ENCODE data around the gene FAM168A.

FAM168A gene

GRCh38 chr11:73393479-73394415 lies 204.2 kb downstream of the FAM168A start:
- Histone ChIP-seq H3K4me3 (ENCODE audit: insufficient read length, low read depth) (no peak overlapping the region), H3K4me1 (ENCODE audit: insufficient read depth, insufficient read length) (peaks cover 10% of the 10 kb centered on the region), H3K27me3 (ENCODE audit: insufficient read depth, insufficient read length) (no peaks in the 10 kb centered on the region), H3K9me3 (ENCODE audit: insufficient read depth, low read length) (no peaks in the 10 kb centered on the region), H3K36me3 (ENCODE audit: insufficient read depth, insufficient read length, low read length) (peaks cover 89% of the 10 kb centered on the region), H3K9ac (ENCODE audit: insufficient read length, low read depth) (peak overlapping the region; percentile 39)
- DNase-seq (ENCODE audit: low read depth, low spot score) = peak; percentile 71
- no peak for TF ChIP-seq YY1 (IDR thresholded peaks at IDR 0.05; ENCODE audit: insufficient read depth, insufficient read length)
- TF ChIP-seq ZNF274 (IDR thresholded peaks at IDR 0.05; ENCODE audit: low read depth, low read length) = no peak
- no peak for TF ChIP-seq SUZ12 (IDR thresholded peaks at IDR 0.05; ENCODE audit: extremely low read depth, insufficient read depth, insufficient read length)

DNA sequence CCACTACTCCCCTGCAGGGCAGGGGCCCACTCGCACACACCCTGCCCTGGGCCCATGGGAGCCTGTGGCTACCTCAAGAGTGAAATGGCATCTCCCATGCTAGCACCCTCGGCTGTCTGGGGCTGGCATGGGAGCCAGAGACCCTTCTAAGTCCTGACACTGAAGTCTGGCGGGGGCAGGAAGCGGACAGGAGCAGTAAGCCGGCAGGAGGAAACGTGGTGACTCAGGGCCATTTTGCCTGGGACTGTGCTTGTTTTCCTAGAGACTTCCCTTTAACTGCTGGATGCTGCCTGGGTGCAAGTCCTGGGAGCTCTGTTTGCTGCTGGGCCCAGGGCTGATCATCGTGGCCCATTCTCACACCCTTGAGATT lies 204.9 kb downstream of the FAM168A start:
- H3K9ac ChIP-seq (ENCODE audit: insufficient read length, low read depth) = no peak overlapping the region
- DNase-seq (ENCODE audit: low read depth, low spot score) = no peak
- peaks cover 89% of the 10 kb centered on the region for H3K36me3 ChIP-seq (ENCODE audit: insufficient read depth, insufficient read length, low read length)
- peaks cover 5% of the 10 kb centered on the region for H3K4me1 ChIP-seq (ENCODE audit: insufficient read depth, insufficient read length)
- no peak for TF ChIP-seq ZNF274 (IDR thresholded peaks at IDR 0.05; ENCODE audit: low read depth, low read length)
- TF ChIP-seq SUZ12 (IDR thresholded peaks at IDR 0.05; ENCODE audit: extremely low read depth, insufficient read depth, insufficient read length) = no peak
- TF ChIP-seq YY1 (IDR thresholded peaks at IDR 0.05; ENCODE audit: insufficient read depth, insufficient read length) = no peak
- H3K27me3 ChIP-seq (ENCODE audit: insufficient read depth, insufficient read length) = no peaks in the 10 kb centered on the region
- H3K9me3 ChIP-seq (ENCODE audit: insufficient read depth, low read length) = no peaks in the 10 kb centered on the region
- no peak overlapping the region for H3K4me3 ChIP-seq (ENCODE audit: insufficient read length, low read depth)

GRCh38 chr11:73392108-73393010 lies 205.6 kb downstream of the FAM168A start:
- peaks cover 89% of the 10 kb centered on the region for H3K36me3 ChIP-seq (ENCODE audit: insufficient read depth, insufficient read length, low read length)
- TF ChIP-seq SUZ12 (IDR thresholded peaks at IDR 0.05; ENCODE audit: extremely low read depth, insufficient read depth, insufficient read length) = no peak
- no peak for TF ChIP-seq YY1 (IDR thresholded peaks at IDR 0.05; ENCODE audit: insufficient read depth, insufficient read length)
- TF ChIP-seq ZNF274 (IDR thresholded peaks at IDR 0.05; ENCODE audit: low read depth, low read length) = no peak
- H3K4me3 ChIP-seq (ENCODE audit: insufficient read length, low read depth) = no peak overlapping the region
- no peaks in the 10 kb centered on the region for H3K9me3 ChIP-seq (ENCODE audit: insufficient read depth, low read length)
- H3K4me1 ChIP-seq (ENCODE audit: insufficient read depth, insufficient read length) = peaks cover 8% of the 10 kb centered on the region
- no peaks in the 10 kb centered on the region for H3K27me3 ChIP-seq (ENCODE audit: insufficient read depth, insufficient read length)
- no peak for DNase-seq (ENCODE audit: low read depth, low spot score)
- H3K9ac ChIP-seq (ENCODE audit: insufficient read length, low read depth) = peak overlapping the region; percentile 4

GRCh38 chr11:73391665-73392064 lies 206.2 kb downstream of the FAM168A start:
- no peak for DNase-seq (ENCODE audit: low read depth, low spot score)
- Histone ChIP-seq H3K36me3 (ENCODE audit: insufficient read depth, insufficient read length, low read length) (peaks cover 85% of the 10 kb centered on the region), H3K27me3 (ENCODE audit: insufficient read depth, insufficient read length) (no peaks in the 10 kb centered on the region), H3K4me1 (ENCODE audit: insufficient read depth, insufficient read length) (peaks cover 12% of the 10 kb centered on the region), H3K4me3 (ENCODE audit: insufficient read length, low read depth) (no peak overlapping the region), H3K9ac (ENCODE audit: insufficient read length, low read depth) (no peak overlapping the region), H3K9me3 (ENCODE audit: insufficient read depth, low read length) (no peaks in the 10 kb centered on the region)
- TF ChIP-seq ZNF274 (IDR thresholded peaks at IDR 0.05; ENCODE audit: low read depth, low read length) (no peak), YY1 (IDR thresholded peaks at IDR 0.05; ENCODE audit: insufficient read depth, insufficient read length) (no peak), SUZ12 (IDR thresholded peaks at IDR 0.05; ENCODE audit: extremely low read depth, insufficient read depth, insufficient read length) (no peak)

DNA sequence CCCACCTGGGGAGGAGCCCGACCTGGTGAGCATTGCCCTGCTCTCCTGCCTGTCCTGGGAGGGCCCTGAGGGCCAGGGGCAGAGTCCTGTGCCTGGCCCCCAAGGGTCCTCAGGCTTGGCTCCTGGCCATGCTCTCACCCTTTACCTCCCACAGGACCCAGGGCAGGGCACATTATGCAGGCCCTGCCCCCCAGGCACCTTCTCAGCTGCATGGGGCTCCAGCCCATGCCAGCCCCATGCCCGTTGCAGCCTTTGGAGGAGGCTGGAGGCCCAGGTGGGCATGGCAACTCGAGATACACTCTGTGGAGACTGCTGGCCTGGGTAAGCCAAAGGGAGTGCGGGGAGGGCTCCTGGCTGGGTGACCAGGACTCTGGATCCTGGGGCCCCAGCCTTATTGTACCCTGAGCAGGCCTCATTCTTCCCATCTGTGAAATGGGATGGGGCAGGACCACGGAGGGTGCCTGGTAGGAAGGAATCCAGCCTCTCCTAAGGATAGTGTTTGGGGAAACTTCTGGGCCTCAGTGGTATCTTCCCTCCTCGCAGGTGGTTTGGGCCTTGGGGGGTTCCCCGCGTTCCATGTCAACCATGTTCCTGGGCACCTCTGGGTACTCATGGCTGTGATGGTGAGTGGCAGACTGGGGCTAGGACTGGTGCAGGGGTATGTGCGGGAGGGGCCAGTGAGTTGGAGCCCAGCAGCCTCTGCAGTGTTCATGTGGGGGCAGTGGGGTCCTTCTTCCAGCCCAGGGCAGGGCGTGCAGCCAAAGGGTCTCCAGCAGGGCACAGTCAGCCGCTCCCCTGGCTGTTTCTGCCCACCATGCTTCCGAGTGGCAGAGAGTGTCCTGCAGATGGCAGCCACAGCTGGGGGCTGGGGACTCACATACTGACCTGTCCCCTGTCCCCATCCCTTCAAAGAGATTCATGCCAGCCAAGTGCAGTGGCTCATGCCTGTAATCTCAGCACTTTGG lies 207.0 kb downstream of the FAM168A start:
- no peaks in the 10 kb centered on the region for H3K27me3 ChIP-seq (ENCODE audit: insufficient read depth, insufficient read length)
- no peaks in the 10 kb centered on the region for H3K9me3 ChIP-seq (ENCODE audit: insufficient read depth, low read length)
- H3K4me1 ChIP-seq (ENCODE audit: insufficient read depth, insufficient read length) = peaks cover 19% of the 10 kb centered on the region
- DNase-seq (ENCODE audit: low read depth, low spot score) = no peak
- peaks cover 77% of the 10 kb centered on the region for H3K36me3 ChIP-seq (ENCODE audit: insufficient read depth, insufficient read length, low read length)
- no peak for TF ChIP-seq YY1 (IDR thresholded peaks at IDR 0.05; ENCODE audit: insufficient read depth, insufficient read length)
- TF ChIP-seq SUZ12 (IDR thresholded peaks at IDR 0.05; ENCODE audit: extremely low read depth, insufficient read depth, insufficient read length) = no peak
- TF ChIP-seq ZNF274 (IDR thresholded peaks at IDR 0.05; ENCODE audit: low read depth, low read length) = no peak
- H3K4me3 ChIP-seq (ENCODE audit: insufficient read length, low read depth) = no peak overlapping the region
- H3K9ac ChIP-seq (ENCODE audit: insufficient read length, low read depth) = peak overlapping the region; percentile 10

- no peaks in the 10 kb centered on the region for H3K9me3 ChIP-seq (ENCODE audit: insufficient read depth, low read length)
- peaks cover 67% of the 10 kb centered on the region for H3K36me3 ChIP-seq (ENCODE audit: insufficient read depth, insufficient read length, low read length)
- H3K4me1 ChIP-seq (ENCODE audit: insufficient read depth, insufficient read length) = peaks cover 22% of the 10 kb centered on the region
- H3K27me3 ChIP-seq (ENCODE audit: insufficient read depth, insufficient read length) = no peaks in the 10 kb centered on the region
- no peak for TF ChIP-seq SUZ12 (IDR thresholded peaks at IDR 0.05; ENCODE audit: extremely low read depth, insufficient read depth, insufficient read length)
- H3K9ac ChIP-seq (ENCODE audit: insufficient read length, low read depth) = no peak overlapping the region
- H3K4me3 ChIP-seq (ENCODE audit: insufficient read length, low read depth) = no peak overlapping the region
- no peak for DNase-seq (ENCODE audit: low read depth, low spot score)
These were observed 208.0 kb downstream of the FAM168A start for GRCh38 chr11:73389916-73390315.
